GM23338 (cell line): ENCODE results near the gene GOLGA6L2.

Experiments used
- CREB1 ChIP-seq: fragments of 250-450 bp; sonication (Bioruptor Pico); IDR thresholded peaks from 2 replicates; pipeline ENCODE4 v1.5.0; 2020; ENCODE audit warnings: low read depth, mild to moderate bottlenecking, moderate library complexity
- EZH2 ChIP-seq: fragments of 200-600 bp; sonication (generic); IDR thresholded peaks from one replicate; pipeline ENCODE4 v1.8.0; 2017; ENCODE audit warnings: antibody characterized with exemption, mild to moderate bottlenecking, low read depth; ENCODE audit not compliant: unreplicated experiment
- EZH2phosphoT487 ChIP-seq: fragments of 200-600 bp; sonication (generic); IDR thresholded peaks from one replicate; pipeline ENCODE4 v1.8.1; 2018; ENCODE audit warnings: antibody characterized with exemption; ENCODE audit not compliant: unreplicated experiment
- JUNB ChIP-seq: IDR thresholded peaks from one replicate; pipeline ENCODE4 v1.6.1; 2016; ENCODE audit warnings: antibody characterized with exemption; ENCODE audit not compliant: unreplicated experiment
- NANOG ChIP-seq: IDR thresholded peaks from 2 replicates; pipeline ENCODE4 v1.6.1; 2016; ENCODE audit warnings: antibody characterized with exemption, borderline replicate concordance
- POLR2AphosphoS5 ChIP-seq: IDR thresholded peaks from 2 replicates; pipeline ENCODE4 v1.6.1; 2016; ENCODE audit warnings: antibody characterized with exemption, low read depth
- STAT1 ChIP-seq: IDR thresholded peaks from one replicate; pipeline ENCODE4 v1.6.1; 2016; ENCODE audit warnings: antibody characterized with exemption; ENCODE audit not compliant: unreplicated experiment
- ZNF114 ChIP-seq: fragments of 250-450 bp; sonication (Bioruptor Pico); IDR thresholded peaks from 2 replicates; pipeline ENCODE4 v1.5.0; 2020; ENCODE audit warnings: mild to moderate bottlenecking, moderate library complexity
- TF ChIP-seq, protein P1 (sequence below), 2 experiments: fragments of 200-600 bp in 1 of 2; sonication (generic) in 1 of 2; conservative IDR thresholded peaks; 2 replicates each; pipeline versions ENCODE4 v1.5.1 to v1.6.1; 2016 to 2017; ENCODE audit warnings: antibody characterized with exemption in 2 of 2, low read depth in 2 of 2, mild to moderate bottlenecking in 2 of 2, moderate library complexity in 1 of 2
- TF ChIP-seq, protein P2 (sequence below): IDR thresholded peaks from one replicate; pipeline ENCODE4 v1.6.1; 2018; ENCODE audit warnings: antibody characterized with exemption; ENCODE audit not compliant: unreplicated experiment

DNA sequence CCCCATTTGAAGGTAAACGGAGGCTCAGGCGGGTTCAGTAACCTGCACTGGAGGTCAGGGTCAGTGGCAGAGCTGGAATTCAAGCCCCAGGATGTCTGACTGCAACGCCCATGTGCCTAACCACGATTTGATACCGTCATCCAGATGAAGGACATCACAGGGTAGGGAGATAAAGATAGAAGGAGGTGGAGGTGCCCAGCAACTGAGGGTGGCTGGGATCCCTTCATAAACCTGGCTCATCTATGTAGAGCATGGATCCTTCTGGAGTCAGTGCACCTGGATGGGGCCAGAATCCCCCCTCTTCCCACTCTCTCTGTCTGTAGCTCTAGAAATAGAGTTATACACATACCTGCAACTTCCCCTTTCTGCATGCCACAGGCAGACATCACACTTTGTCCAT lies 51.2 kb downstream of the GOLGA6L2 start:
- no peak for TF ChIP-seq EZH2phosphoT487
- TF ChIP-seq, protein P1, sequence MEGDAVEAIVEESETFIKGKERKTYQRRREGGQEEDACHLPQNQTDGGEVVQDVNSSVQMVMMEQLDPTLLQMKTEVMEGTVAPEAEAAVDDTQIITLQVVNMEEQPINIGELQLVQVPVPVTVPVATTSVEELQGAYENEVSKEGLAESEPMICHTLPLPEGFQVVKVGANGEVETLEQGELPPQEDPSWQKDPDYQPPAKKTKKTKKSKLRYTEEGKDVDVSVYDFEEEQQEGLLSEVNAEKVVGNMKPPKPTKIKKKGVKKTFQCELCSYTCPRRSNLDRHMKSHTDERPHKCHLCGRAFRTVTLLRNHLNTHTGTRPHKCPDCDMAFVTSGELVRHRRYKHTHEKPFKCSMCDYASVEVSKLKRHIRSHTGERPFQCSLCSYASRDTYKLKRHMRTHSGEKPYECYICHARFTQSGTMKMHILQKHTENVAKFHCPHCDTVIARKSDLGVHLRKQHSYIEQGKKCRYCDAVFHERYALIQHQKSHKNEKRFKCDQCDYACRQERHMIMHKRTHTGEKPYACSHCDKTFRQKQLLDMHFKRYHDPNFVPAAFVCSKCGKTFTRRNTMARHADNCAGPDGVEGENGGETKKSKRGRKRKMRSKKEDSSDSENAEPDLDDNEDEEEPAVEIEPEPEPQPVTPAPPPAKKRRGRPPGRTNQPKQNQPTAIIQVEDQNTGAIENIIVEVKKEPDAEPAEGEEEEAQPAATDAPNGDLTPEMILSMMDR (conservative IDR thresholded peaks at IDR 0.05; ENCODE audit: low read depth in 2 of 2), result no peak
- TF ChIP-seq, protein P2, sequence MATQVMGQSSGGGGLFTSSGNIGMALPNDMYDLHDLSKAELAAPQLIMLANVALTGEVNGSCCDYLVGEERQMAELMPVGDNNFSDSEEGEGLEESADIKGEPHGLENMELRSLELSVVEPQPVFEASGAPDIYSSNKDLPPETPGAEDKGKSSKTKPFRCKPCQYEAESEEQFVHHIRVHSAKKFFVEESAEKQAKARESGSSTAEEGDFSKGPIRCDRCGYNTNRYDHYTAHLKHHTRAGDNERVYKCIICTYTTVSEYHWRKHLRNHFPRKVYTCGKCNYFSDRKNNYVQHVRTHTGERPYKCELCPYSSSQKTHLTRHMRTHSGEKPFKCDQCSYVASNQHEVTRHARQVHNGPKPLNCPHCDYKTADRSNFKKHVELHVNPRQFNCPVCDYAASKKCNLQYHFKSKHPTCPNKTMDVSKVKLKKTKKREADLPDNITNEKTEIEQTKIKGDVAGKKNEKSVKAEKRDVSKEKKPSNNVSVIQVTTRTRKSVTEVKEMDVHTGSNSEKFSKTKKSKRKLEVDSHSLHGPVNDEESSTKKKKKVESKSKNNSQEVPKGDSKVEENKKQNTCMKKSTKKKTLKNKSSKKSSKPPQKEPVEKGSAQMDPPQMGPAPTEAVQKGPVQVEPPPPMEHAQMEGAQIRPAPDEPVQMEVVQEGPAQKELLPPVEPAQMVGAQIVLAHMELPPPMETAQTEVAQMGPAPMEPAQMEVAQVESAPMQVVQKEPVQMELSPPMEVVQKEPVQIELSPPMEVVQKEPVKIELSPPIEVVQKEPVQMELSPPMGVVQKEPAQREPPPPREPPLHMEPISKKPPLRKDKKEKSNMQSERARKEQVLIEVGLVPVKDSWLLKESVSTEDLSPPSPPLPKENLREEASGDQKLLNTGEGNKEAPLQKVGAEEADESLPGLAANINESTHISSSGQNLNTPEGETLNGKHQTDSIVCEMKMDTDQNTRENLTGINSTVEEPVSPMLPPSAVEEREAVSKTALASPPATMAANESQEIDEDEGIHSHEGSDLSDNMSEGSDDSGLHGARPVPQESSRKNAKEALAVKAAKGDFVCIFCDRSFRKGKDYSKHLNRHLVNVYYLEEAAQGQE, result no peak
- TF ChIP-seq POLR2AphosphoS5, result no peak
- TF ChIP-seq JUNB, result no peak
- TF ChIP-seq EZH2, result no peak
- no peak for TF ChIP-seq STAT1
- TF ChIP-seq CREB1 (CRISPR knock-in tag), result no peak
- TF ChIP-seq ZNF114 (CRISPR knock-in tag), result no peak
- TF ChIP-seq NANOG, result no peak
